ENCODE results near the gene HELZ. TPM values are rescaled to one million over a fixed set of nuclear protein-coding genes. Genes with fewer than 3 reads are reported as not detected.
"Not testable (repeated sequence)": the region's sequence is repeated elsewhere in the genome, so short reads cannot be mapped to it uniquely, and the experiment has no call there.

HELZ gene
- total and polyA plus RNA-seq, 2 donors from 2014 or later = 2.8 to 58.8 TPM

- no peak overlapping the region for H3K4me3 ChIP-seq (ENCODE audit: low read length in 3 of 3)
- peaks cover 5 to 30% (median 19%) of the 10 kb centered on the region in 3 donors for H3K36me3 ChIP-seq (ENCODE audit: control insufficient read depth in 2 of 3, insufficient read depth in 3 of 3, low read length in 3 of 3)
- FAIRE-seq (no peak), DNase-seq (no peak)
- no peak overlapping the region for H3K9ac ChIP-seq (ENCODE audit: low read length in 3 of 3)
- intact Hi-C loops (cut with DNase I) = no loop called here
- H3K27me3 ChIP-seq (ENCODE audit: control insufficient read depth, insufficient read depth, low read length) = no peaks in the 10 kb centered on the region
- H3K4me1 ChIP-seq (ENCODE audit: control insufficient read depth in 2 of 3, insufficient read depth in 2 of 3, low read depth in 1 of 3, low read length in 3 of 3) = no peaks in the 10 kb centered on the region
- H3K27ac ChIP-seq (ENCODE audit: low read depth in 2 of 2, low read length in 2 of 2) = no peak overlapping the region
- no peak for TF ChIP-seq CTCF (IDR thresholded peaks at IDR 0.05; ENCODE audit: borderline replicate concordance, extremely low read depth, insufficient read depth)
- H3K9me3 ChIP-seq (ENCODE audit: control insufficient read depth in 2 of 3, insufficient read depth in 1 of 3, low read length in 3 of 3) = peaks cover 0 to 3% (median 0%) of the 10 kb centered on the region in 3 donors
Measured at GRCh38 chr17:67145183-67145805, 99.7 kb downstream of the HELZ start.

DNA sequence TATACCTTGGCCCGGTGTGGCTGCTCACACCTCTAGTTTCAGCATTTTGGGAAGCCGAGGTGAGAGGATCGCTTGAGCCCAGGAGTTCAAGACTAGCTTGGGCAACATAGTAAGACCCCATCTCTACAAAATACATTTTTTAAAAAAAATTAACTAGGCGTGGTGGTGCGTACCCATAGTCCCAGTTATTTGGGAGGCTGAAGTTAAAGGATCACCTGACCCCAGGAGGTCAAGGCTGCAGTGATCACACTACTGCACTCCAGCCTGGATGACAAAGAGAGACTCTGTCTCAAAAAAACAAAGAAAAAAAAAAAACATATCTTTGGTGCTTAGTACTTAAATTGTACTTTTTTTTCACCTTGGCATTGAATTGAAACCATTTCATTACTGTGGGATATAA lies 101.7 kb downstream of the HELZ start:
- TF ChIP-seq CTCF (IDR thresholded peaks at IDR 0.05; ENCODE audit: borderline replicate concordance, extremely low read depth, insufficient read depth) = no peak
- Histone ChIP-seq H3K27me3 (ENCODE audit: control insufficient read depth, insufficient read depth, low read length) (no peaks in the 10 kb centered on the region), H3K9ac (ENCODE audit: low read length in 3 of 3) (no peak overlapping the region), H3K4me1 (ENCODE audit: control insufficient read depth in 2 of 3, insufficient read depth in 2 of 3, low read depth in 1 of 3, low read length in 3 of 3) (no peaks in the 10 kb centered on the region), H3K36me3 (ENCODE audit: control insufficient read depth in 2 of 3, insufficient read depth in 3 of 3, low read length in 3 of 3) (peaks cover 7 to 23% (median 20%) of the 10 kb centered on the region in 3 donors), H3K9me3 (ENCODE audit: control insufficient read depth in 2 of 3, insufficient read depth in 1 of 3, low read length in 3 of 3) (peaks cover 0 to 3% (median 0%) of the 10 kb centered on the region in 3 donors), H3K27ac (ENCODE audit: low read depth in 2 of 2, low read length in 2 of 2) (no peak overlapping the region), H3K4me3 (ENCODE audit: low read length in 3 of 3) (no peak overlapping the region)
- no peak for DNase-seq
- no peak for FAIRE-seq
- intact Hi-C loops (cut with DNase I) = no loop called here

DNA sequence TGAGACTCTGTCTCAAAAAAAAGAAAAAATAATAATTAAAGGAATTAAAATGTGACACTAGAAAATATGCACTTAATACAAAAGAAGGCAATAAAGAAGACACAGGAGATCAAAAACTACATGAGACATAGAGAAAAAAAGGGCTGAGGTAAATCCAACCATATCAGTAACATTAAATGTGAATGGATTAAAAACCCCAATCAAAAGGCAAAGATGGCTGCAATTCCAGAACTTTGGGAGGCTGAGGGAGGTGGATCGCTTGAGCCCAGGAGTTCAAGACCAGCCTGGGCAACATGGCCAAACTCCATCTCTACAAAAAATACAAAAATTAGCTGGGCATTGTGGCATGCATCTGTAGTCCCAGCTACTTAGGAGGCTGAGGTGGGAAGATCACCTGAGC lies 103.0 kb downstream of the HELZ start:
- DNase-seq; H3K9ac ChIP-seq (ENCODE audit: low read length in 3 of 3); intact Hi-C loops (cut with DNase I); H3K4me3 ChIP-seq (ENCODE audit: low read length in 3 of 3); FAIRE-seq; H3K4me1 ChIP-seq (ENCODE audit: control insufficient read depth in 2 of 3, insufficient read depth in 2 of 3, low read depth in 1 of 3, low read length in 3 of 3); H3K27me3 ChIP-seq (ENCODE audit: control insufficient read depth, insufficient read depth, low read length); H3K27ac ChIP-seq (ENCODE audit: low read depth in 2 of 2, low read length in 2 of 2); H3K9me3 ChIP-seq (ENCODE audit: control insufficient read depth in 2 of 3, insufficient read depth in 1 of 3, low read length in 3 of 3): not testable (repeated sequence)
- peaks cover 9 to 23% (median 13%) of the 10 kb centered on the region in 3 donors for H3K36me3 ChIP-seq (ENCODE audit: control insufficient read depth in 2 of 3, insufficient read depth in 3 of 3, low read length in 3 of 3)

- no peaks in the 10 kb centered on the region for H3K4me1 ChIP-seq (ENCODE audit: control insufficient read depth in 2 of 3, insufficient read depth in 2 of 3, low read depth in 1 of 3, low read length in 3 of 3)
- intact Hi-C loops (cut with DNase I) = no loop called here
- no peak for TF ChIP-seq CTCF (IDR thresholded peaks at IDR 0.05; ENCODE audit: borderline replicate concordance, extremely low read depth, insufficient read depth)
- no peak overlapping the region for H3K9ac ChIP-seq (ENCODE audit: low read length in 3 of 3)
- FAIRE-seq (no peak), DNase-seq (peak in 1 of 5 donors; percentile 17)
- H3K4me3 ChIP-seq (ENCODE audit: low read length in 3 of 3) = no peak overlapping the region
- H3K9me3 ChIP-seq (ENCODE audit: control insufficient read depth in 2 of 3, insufficient read depth in 1 of 3, low read length in 3 of 3) = peaks cover 0 to 3% (median 0%) of the 10 kb centered on the region in 3 donors
- no peak overlapping the region for H3K27ac ChIP-seq (ENCODE audit: low read depth in 2 of 2, low read length in 2 of 2)
- no peaks in the 10 kb centered on the region for H3K27me3 ChIP-seq (ENCODE audit: control insufficient read depth, insufficient read depth, low read length)
- H3K36me3 ChIP-seq (ENCODE audit: control insufficient read depth in 2 of 3, insufficient read depth in 3 of 3, low read length in 3 of 3) = peaks cover 11 to 17% (median 15%) of the 10 kb centered on the region in 3 donors
Measured at GRCh38 chr17:67139784-67140665, 105.0 kb downstream of the HELZ start.

Data from kidney (tissue), 14 donors.